Adrenal gland (tissue), 5 donors: ENCODE results near the gene LZTS2.

Experiments
- POLR2A ChIP-seq, 2 donors: fragments of 450-650 bp; IDR thresholded peaks; one replicate each; pipeline ENCODE4 v1.6.1; 2017; ENCODE audit warnings: antibody characterized with exemption in 2 of 2, mild to moderate bottlenecking in 2 of 2, moderate library complexity in 1 of 2
- TF ChIP-seq, protein P1 (sequence below), 6 experiments: fragments of 450-650 bp in 4 of 6; fragments of 200-600 bp in 2 of 6; sonication (generic) in 1 of 6; IDR thresholded peaks; 1 replicate in 5 of 6; 2 replicates in 1 of 6; pipeline versions ENCODE4 v1.5.1 to v1.8.0; 2016 to 2021; ENCODE audit warnings: antibody characterized with exemption in 6 of 6, mild to moderate bottlenecking in 2 of 6, moderate library complexity in 1 of 6
- donor health status: DM: no; HTN: no; CAD: no.

DNA sequence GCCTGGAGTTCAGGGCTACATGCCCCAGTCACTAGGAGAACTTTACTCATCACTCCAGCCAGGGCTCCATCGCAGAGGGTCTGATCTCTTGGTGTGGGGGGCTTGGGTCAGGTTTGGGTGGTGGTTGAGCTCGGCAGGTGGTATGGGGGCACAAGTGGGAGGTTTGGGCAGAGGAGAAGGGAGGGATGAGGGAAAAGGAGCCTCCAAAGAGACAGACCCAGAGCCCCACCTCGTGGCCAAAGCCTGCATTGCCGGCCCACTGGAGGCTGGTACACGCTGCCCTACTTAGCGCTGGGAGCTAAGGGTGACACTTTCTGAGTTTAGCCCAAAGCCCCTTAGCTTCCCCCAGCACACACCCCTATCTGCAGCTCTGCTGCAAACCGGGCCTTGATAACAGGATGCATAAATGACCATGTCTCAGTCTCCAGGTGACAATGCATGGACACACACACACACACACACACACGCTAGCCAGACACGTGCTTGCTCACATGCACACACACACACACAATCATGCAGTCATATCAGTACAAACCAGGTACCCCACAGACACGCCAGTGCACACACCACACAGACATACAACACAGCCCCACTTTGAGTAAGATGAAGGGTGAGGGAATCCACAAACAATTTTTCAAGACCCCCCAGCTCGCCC lies 14.7 kb downstream of the LZTS2 start:
- TF ChIP-seq, protein P1, sequence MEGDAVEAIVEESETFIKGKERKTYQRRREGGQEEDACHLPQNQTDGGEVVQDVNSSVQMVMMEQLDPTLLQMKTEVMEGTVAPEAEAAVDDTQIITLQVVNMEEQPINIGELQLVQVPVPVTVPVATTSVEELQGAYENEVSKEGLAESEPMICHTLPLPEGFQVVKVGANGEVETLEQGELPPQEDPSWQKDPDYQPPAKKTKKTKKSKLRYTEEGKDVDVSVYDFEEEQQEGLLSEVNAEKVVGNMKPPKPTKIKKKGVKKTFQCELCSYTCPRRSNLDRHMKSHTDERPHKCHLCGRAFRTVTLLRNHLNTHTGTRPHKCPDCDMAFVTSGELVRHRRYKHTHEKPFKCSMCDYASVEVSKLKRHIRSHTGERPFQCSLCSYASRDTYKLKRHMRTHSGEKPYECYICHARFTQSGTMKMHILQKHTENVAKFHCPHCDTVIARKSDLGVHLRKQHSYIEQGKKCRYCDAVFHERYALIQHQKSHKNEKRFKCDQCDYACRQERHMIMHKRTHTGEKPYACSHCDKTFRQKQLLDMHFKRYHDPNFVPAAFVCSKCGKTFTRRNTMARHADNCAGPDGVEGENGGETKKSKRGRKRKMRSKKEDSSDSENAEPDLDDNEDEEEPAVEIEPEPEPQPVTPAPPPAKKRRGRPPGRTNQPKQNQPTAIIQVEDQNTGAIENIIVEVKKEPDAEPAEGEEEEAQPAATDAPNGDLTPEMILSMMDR (IDR thresholded peaks at IDR 0.05) = peak; percentile 79 to 95 (median 88)
- TF ChIP-seq POLR2A (IDR thresholded peaks at IDR 0.05) = no peak
